MM.1S (cell line): ENCODE results near the gene AKAP13.
"Not testable (repeated sequence)": the region's sequence is repeated elsewhere in the genome, so short reads cannot be mapped to it uniquely, and the experiment has no call there.

Experiments
- DNase-seq: peaks from one replicate; pipeline ENCODE4 v3.0.0-alpha.2; 2015
- H2AFZ ChIP-seq: fragments of 300-600 bp; sonication (generic); 2 replicates; pipeline ENCODE4 v1.6.0; 2016; ENCODE audit warnings: antibody characterized with exemption, low read length
- H3F3A ChIP-seq: fragments of 300-600 bp; sonication (generic); 2 replicates; pipeline ENCODE4 v1.6.1; 2016; ENCODE audit warnings: mild to moderate bottlenecking, antibody characterized with exemption, low read length, moderate library complexity, mixed read lengths; ENCODE audit not compliant: insufficient read depth
- H3K27ac ChIP-seq: fragments of 300-600 bp; sonication (generic); 2 replicates; pipeline ENCODE4 v1.5.1; 2016; ENCODE audit warnings: mild to moderate bottlenecking, low read length
- H3K27me3 ChIP-seq: fragments of 300-600 bp; sonication (generic); replicated peaks from 2 replicates; pipeline ENCODE4 v1.6.0; 2016; ENCODE audit warnings: low read length; ENCODE audit not compliant: insufficient read depth
- H3K36me3 ChIP-seq: fragments of 300-600 bp; sonication (generic); replicated peaks from 2 replicates; pipeline ENCODE4 v1.6.1; 2016; ENCODE audit warnings: mild to moderate bottlenecking, low read length, mixed read lengths; ENCODE audit not compliant: insufficient read depth
- H3K4me1 ChIP-seq: fragments of 300-600 bp; sonication (generic); 2 replicates; pipeline ENCODE4 v1.6.1; 2016; ENCODE audit warnings: low read length, mixed read lengths
- H3K4me2 ChIP-seq: fragments of 300-600 bp; sonication (generic); 2 replicates; pipeline ENCODE4 v1.6.0; 2016; ENCODE audit warnings: low read depth, low read length
- H3K4me3 ChIP-seq: fragments of 300-600 bp; sonication (generic); 2 replicates; pipeline ENCODE4 v1.5.1; 2016; ENCODE audit warnings: low read length, mixed read lengths
- H3K79me2 ChIP-seq: fragments of 300-600 bp; sonication (generic); 2 replicates; pipeline ENCODE4 v1.6.1; 2016; ENCODE audit warnings: mixed run types, low read length, mixed read lengths
- H3K9ac ChIP-seq: fragments of 300-600 bp; sonication (generic); 2 replicates; pipeline ENCODE4 v1.6.1; 2016; ENCODE audit warnings: low read length, mixed read lengths
- H3K9me2 ChIP-seq: fragments of 300-600 bp; sonication (generic); replicated peaks from 2 replicates; pipeline ENCODE4 v1.6.1; 2016; ENCODE audit warnings: mild to moderate bottlenecking, low read length, mixed read lengths; ENCODE audit not compliant: insufficient read depth
- H3K9me3 ChIP-seq: fragments of 300-600 bp; sonication (generic); replicated peaks from 2 replicates; pipeline ENCODE4 v1.6.1; 2016; ENCODE audit warnings: mild to moderate bottlenecking, low read length, mixed read lengths; ENCODE audit not compliant: insufficient read depth
- H4K20me1 ChIP-seq: fragments of 300-600 bp; sonication (generic); 2 replicates; pipeline ENCODE4 v1.6.1; 2016; ENCODE audit warnings: mild to moderate bottlenecking, low read length, moderate library complexity, mixed read lengths; ENCODE audit not compliant: insufficient read depth
- CTCF ChIP-seq: fragments of 300-600 bp; sonication (generic); IDR thresholded peaks from 2 replicates; pipeline ENCODE4 v1.5.1; 2016; ENCODE audit warnings: antibody characterized with exemption, low read length, mixed read lengths
- EZH2 ChIP-seq: fragments of 300-600 bp; sonication (generic); optimal IDR thresholded peaks from 2 replicates; pipeline ENCODE3; 2017; ENCODE audit warnings: low read depth, mild to moderate bottlenecking, antibody characterized with exemption, low read length, mixed read lengths
- EZH2phosphoT487 ChIP-seq: fragments of 300-600 bp; sonication (generic); IDR thresholded peaks from 2 replicates; pipeline ENCODE4 v1.6.1; 2018; ENCODE audit warnings: antibody characterized with exemption, low read length

The AKAP13 gene

DNA sequence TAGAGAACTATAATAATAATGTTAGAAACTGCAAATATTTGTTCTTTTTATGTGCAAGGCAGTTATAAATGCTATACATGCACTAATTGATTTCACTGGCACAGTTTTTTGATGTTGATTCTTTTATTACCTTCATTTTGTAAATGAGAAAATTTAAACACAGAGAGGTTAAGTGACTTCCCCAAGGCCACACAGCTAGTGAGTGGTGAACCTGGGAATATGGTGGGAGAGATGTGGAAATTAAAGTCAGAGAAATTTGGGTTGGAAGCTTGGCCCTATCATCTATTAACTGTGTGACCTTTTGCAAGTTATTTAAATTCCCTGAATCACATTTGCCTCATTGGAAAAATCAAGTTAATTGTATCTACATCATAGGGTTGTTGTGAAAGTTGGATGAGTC is 39.6 kb upstream of the AKAP13 start:
- H4K20me1 ChIP-seq, result no peaks in the 10 kb centered on the region
- no peak overlapping the region for H2AFZ ChIP-seq
- no peaks in the 10 kb centered on the region for H3K36me3 ChIP-seq
- no peak for DNase-seq
- H3K4me3 ChIP-seq, result no peak overlapping the region
- TF ChIP-seq CTCF (no peak), EZH2phosphoT487 (no peak), EZH2 (no peak)
- no peak overlapping the region for H3K27ac ChIP-seq
- no peak overlapping the region for H3K4me2 ChIP-seq
- no peaks in the 10 kb centered on the region for H3F3A ChIP-seq
- no peaks in the 10 kb centered on the region for H3K9me3 ChIP-seq
- no peaks in the 10 kb centered on the region for H3K4me1 ChIP-seq
- H3K79me2 ChIP-seq, result no peaks in the 10 kb centered on the region
- no peaks in the 10 kb centered on the region for H3K9me2 ChIP-seq
- H3K27me3 ChIP-seq, result no peaks in the 10 kb centered on the region
- no peak overlapping the region for H3K9ac ChIP-seq

- not testable (repeated sequence) for H3K4me2 ChIP-seq, H3K4me3 ChIP-seq, H3K9me2 ChIP-seq, H3K4me1 ChIP-seq, H3K27ac ChIP-seq, H3F3A ChIP-seq, H2AFZ ChIP-seq, H4K20me1 ChIP-seq, H3K36me3 ChIP-seq, H3K9ac ChIP-seq, DNase-seq, H3K79me2 ChIP-seq, H3K27me3 ChIP-seq, H3K9me3 ChIP-seq
Measured at GRCh38 chr15:85342163-85342562, 38.2 kb upstream of the AKAP13 start.

DNA sequence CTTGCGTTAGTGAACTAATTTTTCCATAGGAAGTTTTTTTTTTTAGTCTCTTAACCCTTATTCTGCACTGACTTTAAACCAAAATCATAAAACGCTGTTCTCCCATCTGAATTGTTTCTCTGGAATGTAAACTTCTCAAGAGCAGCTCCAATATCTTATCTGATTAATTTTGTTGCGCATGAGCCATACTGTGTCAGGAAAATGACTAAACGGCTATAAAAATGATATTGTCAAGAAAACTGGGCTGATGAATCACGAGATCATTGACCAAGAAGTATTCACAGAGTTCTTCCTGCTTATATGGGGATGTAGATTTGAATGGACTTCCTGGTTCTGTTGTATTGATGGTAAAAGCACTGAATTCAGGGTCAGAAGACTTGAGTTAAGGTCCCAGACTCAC is 37.0 kb upstream of the AKAP13 start:
- not testable (repeated sequence) for DNase-seq, H3K27me3 ChIP-seq, H3K9me3 ChIP-seq, H3F3A ChIP-seq, H2AFZ ChIP-seq, H4K20me1 ChIP-seq, H3K4me1 ChIP-seq, H3K4me2 ChIP-seq, H3K79me2 ChIP-seq, H3K27ac ChIP-seq, H3K9me2 ChIP-seq, H3K9ac ChIP-seq, H3K36me3 ChIP-seq, H3K4me3 ChIP-seq

GRCh38 chr15:85344241-85344640 is 36.2 kb upstream of the AKAP13 start:
- H3F3A ChIP-seq, H4K20me1 ChIP-seq, DNase-seq, H3K4me3 ChIP-seq, H3K36me3 ChIP-seq, H3K9me2 ChIP-seq, H3K79me2 ChIP-seq, H3K9me3 ChIP-seq, H3K4me1 ChIP-seq, H2AFZ ChIP-seq, H3K9ac ChIP-seq, H3K4me2 ChIP-seq, H3K27ac ChIP-seq, H3K27me3 ChIP-seq: not testable (repeated sequence)

- not testable (repeated sequence) for H3K4me1 ChIP-seq, H3K4me3 ChIP-seq, DNase-seq
Measured at GRCh38 chr15:85344653-85345114, 35.7 kb upstream of the AKAP13 start.

DNA sequence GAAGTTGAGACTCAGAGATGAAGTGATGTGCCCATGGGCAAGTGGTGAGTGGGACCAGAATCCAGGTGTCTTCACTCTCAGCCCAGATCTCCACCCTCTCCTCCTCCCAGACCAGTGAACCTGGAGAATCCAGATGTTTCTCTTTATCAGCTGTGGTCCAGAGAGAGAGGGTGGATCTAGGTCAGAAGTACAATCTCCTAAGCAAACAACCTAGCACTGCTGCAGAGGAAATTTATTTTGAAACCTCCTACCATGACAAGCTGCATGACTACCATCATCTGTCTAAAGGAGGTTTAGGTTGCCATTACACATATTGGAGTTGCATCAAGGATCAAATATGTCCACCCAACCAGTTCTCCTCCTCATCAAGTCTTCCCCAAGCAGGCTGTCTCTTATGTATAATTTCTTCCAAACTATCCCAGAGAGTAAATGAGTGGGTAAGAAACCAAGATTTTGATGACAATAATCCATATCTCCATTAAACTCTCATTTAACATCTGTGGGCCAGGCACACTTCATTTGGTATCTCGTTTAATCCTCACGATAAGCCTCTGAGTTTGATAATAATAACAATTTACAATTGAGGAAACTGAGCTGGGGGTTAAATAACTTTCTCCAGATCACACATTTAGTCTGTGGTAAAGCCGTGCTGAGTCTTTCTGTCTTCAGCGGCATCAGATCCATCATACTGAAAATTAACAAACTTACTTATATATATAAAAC is 35.0 kb upstream of the AKAP13 start:
- not testable (repeated sequence) for H3K4me1 ChIP-seq, H3K4me2 ChIP-seq, H3K9me3 ChIP-seq, H4K20me1 ChIP-seq, H3K9ac ChIP-seq, H3K36me3 ChIP-seq, H3K79me2 ChIP-seq, H3K4me3 ChIP-seq, H3K9me2 ChIP-seq, H3K27me3 ChIP-seq, H2AFZ ChIP-seq, H3K27ac ChIP-seq, DNase-seq, H3F3A ChIP-seq

More at GRCh38 chr15:85344653-85345114, 35.7 kb upstream of the AKAP13 start:
- not testable (repeated sequence) for H3K9me2 ChIP-seq, H3K27ac ChIP-seq, H4K20me1 ChIP-seq, H2AFZ ChIP-seq, H3K79me2 ChIP-seq, H3K9ac ChIP-seq, H3F3A ChIP-seq, H3K4me2 ChIP-seq, H3K27me3 ChIP-seq, H3K36me3 ChIP-seq, H3K9me3 ChIP-seq

DNA sequence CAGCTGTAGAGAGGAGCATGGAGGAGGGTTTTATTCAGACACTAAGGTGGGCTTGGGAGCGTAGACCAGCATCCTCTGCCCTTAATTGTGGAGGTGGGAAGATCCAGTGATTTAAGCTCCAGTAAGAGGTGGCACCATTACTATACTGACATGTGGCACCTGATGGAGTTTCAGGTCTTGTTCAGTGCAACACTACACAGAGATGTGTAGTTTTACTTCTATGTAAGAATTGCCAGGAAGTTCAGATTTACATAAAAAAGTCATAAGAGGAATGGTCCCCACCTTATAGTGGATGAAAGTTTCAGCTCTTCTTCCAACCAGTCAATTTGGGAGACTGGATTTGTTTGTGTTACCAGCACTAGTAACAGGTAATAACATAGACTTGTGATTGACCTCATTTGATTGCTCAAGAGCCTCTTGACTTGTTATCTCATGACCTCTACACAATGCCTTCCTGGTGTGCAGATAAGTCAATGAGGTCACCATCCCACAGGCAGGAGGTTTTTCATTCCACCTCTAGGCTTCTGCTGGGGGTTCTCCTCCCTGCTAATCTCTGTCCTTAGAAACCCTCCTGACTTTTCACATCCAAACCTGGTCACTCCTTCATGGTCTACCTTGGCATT is 33.8 kb upstream of the AKAP13 start:
- not testable (repeated sequence) for H3K79me2 ChIP-seq, H3K9me2 ChIP-seq, H3K4me1 ChIP-seq, H3K27me3 ChIP-seq, H3F3A ChIP-seq, DNase-seq, H2AFZ ChIP-seq, H3K4me3 ChIP-seq, H3K4me2 ChIP-seq, H4K20me1 ChIP-seq, H3K9me3 ChIP-seq, H3K9ac ChIP-seq, H3K36me3 ChIP-seq, H3K27ac ChIP-seq
